Renal cortical epithelial cell (primary cell): ENCODE measurements around the gene ZFP1. TPM values are rescaled to one million over a fixed set of nuclear protein-coding genes. Genes with fewer than 3 reads are reported as not detected.

Source experiments
- total RNA-seq: library from RNA; depleted of rRNA; stranded (reverse); fragments of >200 nt; gene quantifications from 2 replicates; pipeline ENCODE4 v1.2.3, GENCODE V29; 2014

The ZFP1 gene
- total RNA-seq, 1 donor from 2014 or later = 12.9 TPM

Other genes starting within 250 kb of the ZFP1 start
- gene WDR59, start 163.4 kb upstream of the ZFP1 start, total RNA-seq = 7.5 and 19.8 TPM in 2 replicates
- 6.1 and 12.9 TPM in 2 replicates for gene ZNRF1, start 149.5 kb upstream of the ZFP1 start, total RNA-seq
- 1.9 and 4.2 TPM in 2 replicates for gene LDHD, start 31.7 kb upstream of the ZFP1 start, total RNA-seq
- gene CTRB2, start 58.6 kb downstream of the ZFP1 start, total RNA-seq = not detected in 2 replicates
- not detected in 2 replicates for gene CTRB1, start 70.5 kb downstream of the ZFP1 start, total RNA-seq
- gene BCAR1, start 103.1 kb downstream of the ZFP1 start, total RNA-seq = 48.6 and 116 TPM in 2 replicates